GM12878 (cell line): Measurements from ENCODE around the gene KCNJ12. TPM values are rescaled to one million over a fixed set of nuclear protein-coding genes. Genes with fewer than 3 reads are reported as not detected.

Experiments
- ATAC-seq: fragments of 200-7000 bp; cut with Tn5 transposase; 3 replicates; pipeline ENCODE4 v1.9.1; 2020; ENCODE audit warnings: mild to moderate bottlenecking, moderate library complexity
- BruUV-seq: library from RNA; stranded (reverse); fragments of 400-500 nt; replicated peaks from 2 replicates; lab custom pipeline; 2021; lab: Mats Ljungman, UMichigan
- CTCF ChIA-PET: fragments of 300-600 bp; sonication (Branson Sonifier 250); formaldehyde crosslinking; extraction: SDS; loops from one replicate; lab custom pipeline; 2021; ENCODE audit warnings: inconsistent platforms; lab: Yijun Ruan, JAX
- POLR2A ChIA-PET: fragments of 350-600 bp; formaldehyde crosslinking; extraction: SDS; loops from one replicate; lab custom pipeline; 2021; ENCODE audit warnings: inconsistent platforms; lab: Charles Lee
- RAD21 ChIA-PET: fragments of 300-600 bp; sonication (Branson Sonifier 250); formaldehyde crosslinking; loops from one replicate; lab custom pipeline; 2023; ENCODE audit warnings: antibody characterized with exemption; ENCODE audit not compliant: unreplicated experiment; lab: Charles Lee
- SMC1A ChIA-PET: fragments of 300-600 bp; sonication (Branson Sonifier 250); formaldehyde crosslinking; loops from one replicate; lab custom pipeline; 2023; ENCODE audit not compliant: unreplicated experiment, uncharacterized antibody; lab: Charles Lee
- DNase-seq: peaks from one replicate; pipeline ENCODE4 v3.0.0-alpha.2; 2011; ENCODE audit warnings: low read depth, low spot score
- FAIRE-seq: peaks from 3 replicates; lab custom pipeline; 2011; peaks lifted over from hg19 to GRCh38; lab: Jason Lieb, UNC
- H2AFZ ChIP-seq: 2 replicates; pipeline ENCODE4 v1.6.0; 2011; ENCODE audit warnings: low read depth, low read length, control low read depth; ENCODE audit not compliant: control insufficient read depth
- H3K27ac ChIP-seq: 2 replicates; pipeline ENCODE4 v1.5.1; 2011; ENCODE audit warnings: control low read depth; ENCODE audit not compliant: control insufficient read depth, insufficient read depth
- H3K27me3 ChIP-seq, 2 experiments: replicated peaks in 1 of 2; 2 replicates each; pipeline versions ENCODE4 v1.6.0 to v1.6.1; 2011; ENCODE audit warnings: low read length in 1 of 2; ENCODE audit not compliant: control insufficient read depth in 2 of 2, insufficient read depth in 2 of 2
- H3K36me3 ChIP-seq, 2 experiments: 2 replicates each; pipeline ENCODE4 v1.5.1; 2011; ENCODE audit warnings: low read length in 1 of 2; ENCODE audit not compliant: control insufficient read depth in 2 of 2, insufficient read depth in 2 of 2
- H3K4me1 ChIP-seq: 2 replicates; pipeline ENCODE4 v1.6.1; 2011; ENCODE audit warnings: mild to moderate bottlenecking, low read length, moderate library complexity, mixed read lengths; ENCODE audit not compliant: control insufficient read depth, insufficient read depth
- H3K4me2 ChIP-seq: 2 replicates; pipeline ENCODE4 v1.6.0; 2011; ENCODE audit warnings: control low read depth; ENCODE audit not compliant: control insufficient read depth, insufficient read depth
- H3K4me3 ChIP-seq: fragments of 200-600 bp; sonication (generic); 2 replicates; pipeline ENCODE4 v1.5.1; 2016
- H3K79me2 ChIP-seq: 2 replicates; pipeline ENCODE4 v1.6.0; 2011; ENCODE audit warnings: low read length; ENCODE audit not compliant: control insufficient read depth, insufficient read depth
- H3K9ac ChIP-seq: 2 replicates; pipeline ENCODE4 v1.8.0; 2011; ENCODE audit warnings: low read length, control low read depth, mixed read lengths; ENCODE audit not compliant: control insufficient read depth, insufficient read depth
- H3K9me3 ChIP-seq: replicated peaks from 3 replicates; pipeline ENCODE4 v1.5.1; 2011; ENCODE audit warnings: mild to moderate bottlenecking, low read length; ENCODE audit not compliant: control insufficient read depth, insufficient read depth
- H4K20me1 ChIP-seq: 2 replicates; pipeline ENCODE4 v1.6.0; 2011; ENCODE audit not compliant: control insufficient read depth, insufficient read depth
- ETV6 ChIP-seq, 2 experiments: fragments of 450-650 bp in 1 of 2; IDR thresholded peaks in 1 of 2; conservative IDR thresholded peaks in 1 of 2; 2 replicates each; pipeline ENCODE4 v1.6.1; 2014; ENCODE audit warnings: antibody characterized with exemption in 1 of 2, borderline replicate concordance in 1 of 2, low read depth in 1 of 2, mild to moderate bottlenecking in 1 of 2, moderate library complexity in 1 of 2
- FOXK2 ChIP-seq: fragments of 450-650 bp; IDR thresholded peaks from 2 replicates; pipeline ENCODE4 v1.6.1; 2017; ENCODE audit warnings: mild to moderate bottlenecking, moderate library complexity
- HDGF ChIP-seq: fragments of 450-650 bp; IDR thresholded peaks from 2 replicates; pipeline ENCODE4 v1.6.1; 2016; ENCODE audit warnings: antibody characterized with exemption
- WGBS: methylation state at CpG from one replicate; pipeline ENCODE4 v1.1.6; 2016; ENCODE audit warnings: low lambda C conversion rate; ENCODE audit not compliant: insufficient replicate concordance, insufficient coverage; ENCODE audit errors: missing lambda C conversion rate; 5-methylcytosine and 5-hydroxymethylcytosine counted together
- in situ Hi-C: fragments of 300-500 bp; cut with MboI; formaldehyde crosslinking; loops from 9 replicates; pipeline ENCODE4 v1.14.3; 2018; ENCODE audit warnings: mixed read lengths
- intact Hi-C: fragments of 100-400 bp; cut with micrococcal nuclease; formaldehyde crosslinking; loops from one replicate; pipeline ENCODE4 v1.14.2; 2022; ENCODE audit not compliant: unreplicated experiment
- polyA plus RNA-seq, 11 experiments: library from polyadenylated mRNA; depleted of rRNA in 4 of 11; unstranded in 6 of 11; stranded (reverse) in 5 of 11; fragments of >200 nt; fragmentation: Nextera tagmentation in 4 of 11; fragmentation: Illumina TruSeq in 1 of 11; extraction: Ambion mirVana in 4 of 11; extraction: Trizol in 1 of 11; gene quantifications; 1 replicate in 1 of 11; 2 replicates in 10 of 11; pipeline versions ENCODE4 v1.2.1 to v1.2.3, GENCODE V29; 2011 to 2016; ENCODE audit warnings: inconsistent platforms in 2 of 11, missing spikeins in 2 of 11, low read depth in 1 of 11
- total RNA-seq, 4 experiments: library from RNA; depleted of rRNA in 3 of 4; stranded (reverse); fragments of >200 nt in 3 of 4; fragmentation: Illumina TruSeq in 1 of 4; extraction: Trizol in 1 of 4; gene quantifications; 2 replicates each; pipeline versions ENCODE4 v1.2.1 to v1.2.3, GENCODE V29; 2013 to 2021
- TF ChIP-seq, protein P1 (sequence below), 3 experiments: IDR thresholded peaks in 2 of 3; conservative IDR thresholded peaks in 1 of 3; 2 replicates each; pipeline ENCODE4 v1.5.1; 2011; ENCODE audit warnings: low read depth in 3 of 3, low read length in 3 of 3, mild to moderate bottlenecking in 3 of 3, control low read depth in 2 of 3, moderate library complexity in 2 of 3, inconsistent platforms in 1 of 3, mixed read lengths in 1 of 3; ENCODE audit not compliant: control insufficient read depth in 2 of 3, insufficient read depth in 1 of 3; ENCODE audit errors: extremely low read depth in 1 of 3
- TF ChIP-seq, protein P2 (sequence below): IDR thresholded peaks from 2 replicates; pipeline ENCODE4 v1.6.1; 2012; ENCODE audit warnings: mild to moderate bottlenecking, low read depth, low read length

Gene KCNJ12
- total and polyA plus RNA-seq, 10 of the 15 experiments (the other 5 are each of a cell fraction or from before 2014, with no cell fraction given): 0.04 to 0.21 (median 0.09) TPM; not detected in 3

DNA sequence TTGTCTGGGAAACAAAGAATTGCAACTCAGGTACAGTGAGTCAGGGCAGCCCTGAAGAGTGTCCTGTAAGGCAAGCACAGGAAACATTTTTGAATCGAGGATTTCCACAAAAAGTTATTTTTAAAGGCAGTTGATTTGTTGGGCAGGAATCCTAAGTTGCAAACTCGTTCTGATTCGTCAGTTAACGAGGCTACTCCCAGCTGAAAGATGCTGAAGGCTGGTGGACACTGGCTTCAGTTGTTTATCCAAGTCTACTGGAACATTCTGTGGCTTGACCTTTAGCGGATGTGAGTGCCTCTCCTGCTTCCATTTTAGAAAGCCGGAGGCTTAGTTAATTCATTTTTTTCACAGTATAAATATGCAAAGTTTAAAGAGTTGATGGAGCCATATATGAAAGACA lies 84.2 kb downstream of the KCNJ12 start (continued):
- TF ChIP-seq HDGF (no peak), ETV6 (conservative IDR thresholded peaks at IDR 0.05 in 1 of 2, IDR thresholded peaks at IDR 0.05 in 1 of 2; ENCODE audit: borderline replicate concordance in 1 of 2, low read depth in 1 of 2) (no peak), FOXK2 (no peak)
- TF ChIP-seq, protein P1, sequence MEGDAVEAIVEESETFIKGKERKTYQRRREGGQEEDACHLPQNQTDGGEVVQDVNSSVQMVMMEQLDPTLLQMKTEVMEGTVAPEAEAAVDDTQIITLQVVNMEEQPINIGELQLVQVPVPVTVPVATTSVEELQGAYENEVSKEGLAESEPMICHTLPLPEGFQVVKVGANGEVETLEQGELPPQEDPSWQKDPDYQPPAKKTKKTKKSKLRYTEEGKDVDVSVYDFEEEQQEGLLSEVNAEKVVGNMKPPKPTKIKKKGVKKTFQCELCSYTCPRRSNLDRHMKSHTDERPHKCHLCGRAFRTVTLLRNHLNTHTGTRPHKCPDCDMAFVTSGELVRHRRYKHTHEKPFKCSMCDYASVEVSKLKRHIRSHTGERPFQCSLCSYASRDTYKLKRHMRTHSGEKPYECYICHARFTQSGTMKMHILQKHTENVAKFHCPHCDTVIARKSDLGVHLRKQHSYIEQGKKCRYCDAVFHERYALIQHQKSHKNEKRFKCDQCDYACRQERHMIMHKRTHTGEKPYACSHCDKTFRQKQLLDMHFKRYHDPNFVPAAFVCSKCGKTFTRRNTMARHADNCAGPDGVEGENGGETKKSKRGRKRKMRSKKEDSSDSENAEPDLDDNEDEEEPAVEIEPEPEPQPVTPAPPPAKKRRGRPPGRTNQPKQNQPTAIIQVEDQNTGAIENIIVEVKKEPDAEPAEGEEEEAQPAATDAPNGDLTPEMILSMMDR (IDR thresholded peaks at IDR 0.05 in 2 of 3, conservative IDR thresholded peaks at IDR 0.05 in 1 of 3; ENCODE audit: control insufficient read depth in 2 of 3, extremely low read depth in 1 of 3, insufficient read depth in 1 of 3, low read depth in 3 of 3, low read length in 3 of 3): no peak

DNA sequence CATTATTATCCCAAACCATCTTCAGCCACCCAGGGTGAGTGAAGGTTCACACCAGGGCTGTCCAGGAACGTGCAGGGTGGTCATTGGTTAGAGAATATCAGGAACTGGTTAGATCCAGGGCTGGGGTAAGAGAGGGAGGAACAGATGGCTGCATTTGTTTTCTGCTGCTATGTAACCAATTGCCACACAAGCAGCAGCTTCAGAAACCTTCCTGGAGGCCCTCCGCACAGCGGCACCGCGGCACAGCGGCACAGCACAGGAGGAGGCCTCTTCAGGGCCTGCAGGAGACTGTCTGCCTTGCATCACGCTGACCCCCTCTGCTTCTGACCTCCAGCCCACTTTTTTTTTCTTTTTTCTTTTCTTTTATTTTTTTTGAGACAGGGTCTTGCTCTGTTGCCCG lies 86.1 kb downstream of the KCNJ12 start:
- TF ChIP-seq, protein P2, sequence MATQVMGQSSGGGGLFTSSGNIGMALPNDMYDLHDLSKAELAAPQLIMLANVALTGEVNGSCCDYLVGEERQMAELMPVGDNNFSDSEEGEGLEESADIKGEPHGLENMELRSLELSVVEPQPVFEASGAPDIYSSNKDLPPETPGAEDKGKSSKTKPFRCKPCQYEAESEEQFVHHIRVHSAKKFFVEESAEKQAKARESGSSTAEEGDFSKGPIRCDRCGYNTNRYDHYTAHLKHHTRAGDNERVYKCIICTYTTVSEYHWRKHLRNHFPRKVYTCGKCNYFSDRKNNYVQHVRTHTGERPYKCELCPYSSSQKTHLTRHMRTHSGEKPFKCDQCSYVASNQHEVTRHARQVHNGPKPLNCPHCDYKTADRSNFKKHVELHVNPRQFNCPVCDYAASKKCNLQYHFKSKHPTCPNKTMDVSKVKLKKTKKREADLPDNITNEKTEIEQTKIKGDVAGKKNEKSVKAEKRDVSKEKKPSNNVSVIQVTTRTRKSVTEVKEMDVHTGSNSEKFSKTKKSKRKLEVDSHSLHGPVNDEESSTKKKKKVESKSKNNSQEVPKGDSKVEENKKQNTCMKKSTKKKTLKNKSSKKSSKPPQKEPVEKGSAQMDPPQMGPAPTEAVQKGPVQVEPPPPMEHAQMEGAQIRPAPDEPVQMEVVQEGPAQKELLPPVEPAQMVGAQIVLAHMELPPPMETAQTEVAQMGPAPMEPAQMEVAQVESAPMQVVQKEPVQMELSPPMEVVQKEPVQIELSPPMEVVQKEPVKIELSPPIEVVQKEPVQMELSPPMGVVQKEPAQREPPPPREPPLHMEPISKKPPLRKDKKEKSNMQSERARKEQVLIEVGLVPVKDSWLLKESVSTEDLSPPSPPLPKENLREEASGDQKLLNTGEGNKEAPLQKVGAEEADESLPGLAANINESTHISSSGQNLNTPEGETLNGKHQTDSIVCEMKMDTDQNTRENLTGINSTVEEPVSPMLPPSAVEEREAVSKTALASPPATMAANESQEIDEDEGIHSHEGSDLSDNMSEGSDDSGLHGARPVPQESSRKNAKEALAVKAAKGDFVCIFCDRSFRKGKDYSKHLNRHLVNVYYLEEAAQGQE: no peak
- no peak overlapping the region for H3K27ac ChIP-seq
- no peak overlapping the region for H3K9ac ChIP-seq
- no peaks in the 10 kb centered on the region for H3K4me1 ChIP-seq
- no peak for FAIRE-seq
- ATAC-seq: no peak
- BruUV-seq: no TSS peak
- no peaks in the 10 kb centered on the region for H4K20me1 ChIP-seq
- ChIA-PET CTCF (interaction anchor here (2.8 kb wide), 1 partner anchor 50 kb away, joined by 12 read pairs; no protein-coding TSS in a partner anchor), RAD21 (no interaction called here), POLR2A (no interaction called here), SMC1A (no interaction called here)
- no peak overlapping the region for H3K4me3 ChIP-seq
- peaks cover 0 to 2% of the 10 kb centered on the region in 2 experiments; a peak in 2 of 4 replicates for H3K27me3 ChIP-seq
- H3K36me3 ChIP-seq: no peaks in the 10 kb centered on the region
- H3K4me2 ChIP-seq: no peak overlapping the region
- 52% methylated on average over 8 of the region's 8 CpGs for WGBS
- H3K79me2 ChIP-seq: no peaks in the 10 kb centered on the region
- no peak overlapping the region for H2AFZ ChIP-seq
- in situ Hi-C loops: no loop called here
- no peaks in the 10 kb centered on the region for H3K9me3 ChIP-seq
- DNase-seq: no peak
- intact Hi-C loops: no loop called here
